Urinary bladder (tissue), 4 donors: Measurements from ENCODE around the gene PRPF8. TPM values are rescaled to one million over a fixed set of nuclear protein-coding genes. Genes with fewer than 3 reads are reported as not detected.

Experiments used
- DNase-seq: peaks from one replicate; pipeline ENCODE4 v3.0.0-alpha.2; 2015; ENCODE audit errors: extremely low spot score
- H3K27ac ChIP-seq: one replicate; pipeline ENCODE4 v1.5.1; 2013; ENCODE audit warnings: low read depth, mild to moderate bottlenecking, moderate library complexity
- H3K36me3 ChIP-seq: one replicate; pipeline ENCODE4 v1.6.1; 2013; ENCODE audit warnings: mild to moderate bottlenecking, moderate library complexity; ENCODE audit not compliant: insufficient read depth
- H3K4me1 ChIP-seq: one replicate; pipeline ENCODE4 v1.6.1; 2013; ENCODE audit warnings: mild to moderate bottlenecking, moderate library complexity; ENCODE audit not compliant: insufficient read depth
- H3K4me3 ChIP-seq: one replicate; pipeline ENCODE4 v1.5.1; 2013; ENCODE audit warnings: low read depth, low read length
- WGBS: extraction: QIAGEN DNeasy Blood & Tissue Kit; methylation state at CpG from one replicate; pipeline ENCODE4 v1.1.7; 2013; 5-methylcytosine and 5-hydroxymethylcytosine counted together
- polyA plus RNA-seq: library from polyadenylated mRNA; stranded (reverse); fragments of 200-250 nt; gene quantifications from one replicate; pipeline ENCODE4 v1.2.3, GENCODE V29; 2013
- total RNA-seq: library from RNA; depleted of rRNA; stranded (reverse); fragments of >200 nt; gene quantifications from one replicate; pipeline ENCODE4 v1.2.3, GENCODE V29; 2014
- donor health status: healthy with polysubstance abuse.
- donor health status: healthy.

Gene PRPF8
- total and polyA plus RNA-seq, 2 donors: 107 to 125 TPM

DNA sequence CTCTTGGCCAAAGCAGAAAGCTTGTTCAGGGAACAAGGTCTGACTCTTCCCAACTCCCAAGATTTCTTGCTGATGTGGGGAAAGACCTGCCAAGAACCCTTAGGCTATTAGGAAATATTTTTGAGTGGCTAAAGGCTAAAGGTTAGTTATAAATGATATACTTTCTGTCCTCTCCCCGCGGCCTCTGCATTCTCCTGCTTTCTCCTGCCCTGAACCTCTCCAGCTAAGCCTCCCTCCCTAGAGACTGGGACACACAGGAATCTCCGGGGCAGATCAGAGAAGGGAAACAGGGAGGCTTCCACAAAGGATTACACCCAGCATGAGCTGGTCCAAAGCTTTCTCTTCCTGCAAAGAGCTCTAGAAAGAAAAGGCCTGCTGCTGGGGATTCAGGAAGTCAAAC lies 58.3 kb downstream of the PRPF8 start:
- DNase-seq: no peak
- no peak overlapping the region for H3K27ac ChIP-seq
- 61% methylated on average over 3 of the region's 3 CpGs for whole genome bisulfite sequencing
- H3K36me3 ChIP-seq: no peaks in the 10 kb centered on the region
- H3K4me3 ChIP-seq: no peak overlapping the region
- no peaks in the 10 kb centered on the region for H3K4me1 ChIP-seq

DNA sequence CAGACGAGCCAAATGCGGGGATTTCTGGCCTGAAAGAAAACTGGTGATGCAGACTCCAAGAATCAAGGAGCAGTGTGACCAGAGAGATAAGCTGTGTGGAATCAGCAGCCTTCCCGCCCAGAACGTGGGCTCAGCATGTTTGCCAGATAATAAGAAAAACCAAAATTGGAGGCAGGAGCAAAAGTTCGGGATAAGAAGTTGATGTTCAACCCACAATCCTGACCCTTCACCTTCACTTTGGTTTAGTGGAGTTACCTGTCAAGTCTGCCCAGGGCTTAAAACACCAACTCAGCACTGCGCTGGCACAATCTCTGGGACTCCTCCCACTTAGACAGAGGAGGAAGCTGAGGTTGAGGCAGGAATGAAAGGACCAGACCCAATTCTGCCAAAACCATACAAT lies 59.1 kb downstream of the PRPF8 start:
- 91% methylated on average over 6 of the region's 6 CpGs for WGBS
- Histone ChIP-seq H3K27ac (no peak overlapping the region), H3K4me3 (no peak overlapping the region), H3K36me3 (no peaks in the 10 kb centered on the region), H3K4me1 (no peaks in the 10 kb centered on the region)
- DNase-seq: no peak

DNA sequence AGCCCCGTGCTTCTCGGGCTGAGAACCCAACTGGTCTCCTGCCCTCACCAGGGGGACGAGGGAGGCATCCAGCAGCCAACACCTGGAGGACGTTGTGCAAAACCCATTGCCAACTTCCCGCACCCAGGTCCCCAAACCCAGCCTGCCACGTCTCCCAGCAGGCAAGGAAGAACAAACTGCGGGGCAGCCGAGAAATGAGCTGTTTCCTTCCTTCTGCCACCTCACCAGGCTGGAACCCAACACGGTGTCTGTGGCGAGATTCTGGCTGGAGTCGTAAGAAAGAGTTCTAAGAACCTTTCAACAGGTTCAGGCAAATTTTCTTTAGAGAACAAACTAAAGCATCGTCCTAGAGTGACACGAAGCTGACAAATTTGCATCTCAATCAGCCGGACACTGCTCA lies 59.6 kb downstream of the PRPF8 start:
- H3K4me1 ChIP-seq: no peaks in the 10 kb centered on the region
- H3K36me3 ChIP-seq: no peaks in the 10 kb centered on the region
- H3K4me3 ChIP-seq: no peak overlapping the region
- DNase-seq: no peak
- H3K27ac ChIP-seq: no peak overlapping the region
- WGBS: 89% methylated on average over 14 of the region's 14 CpGs

DNA sequence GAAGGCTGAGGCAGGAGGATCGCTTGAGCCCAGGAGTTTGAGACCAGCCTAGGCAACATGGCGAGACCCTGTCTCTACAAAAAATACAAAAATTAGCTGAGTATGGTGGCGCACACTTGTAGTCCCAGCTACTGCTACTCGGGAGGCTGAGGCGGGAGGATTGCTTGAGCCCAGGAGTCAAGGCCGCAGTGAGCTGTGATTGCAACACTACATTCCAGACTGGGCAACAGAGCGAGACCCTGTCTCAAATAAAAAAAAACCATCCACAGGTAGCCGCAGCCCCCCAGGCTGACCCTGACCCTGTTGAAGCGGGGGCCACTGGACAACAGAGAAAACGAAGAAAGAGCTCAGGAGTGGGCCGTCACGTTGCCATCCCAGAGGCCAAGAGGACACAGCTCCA lies 60.0 kb downstream of the PRPF8 start:
- no peak overlapping the region for H3K4me3 ChIP-seq
- 88% methylated on average over 12 of the region's 12 CpGs for WGBS
- no peak overlapping the region for H3K27ac ChIP-seq
- no peaks in the 10 kb centered on the region for H3K36me3 ChIP-seq
- DNase-seq: no peak
- H3K4me1 ChIP-seq: no peaks in the 10 kb centered on the region

DNA sequence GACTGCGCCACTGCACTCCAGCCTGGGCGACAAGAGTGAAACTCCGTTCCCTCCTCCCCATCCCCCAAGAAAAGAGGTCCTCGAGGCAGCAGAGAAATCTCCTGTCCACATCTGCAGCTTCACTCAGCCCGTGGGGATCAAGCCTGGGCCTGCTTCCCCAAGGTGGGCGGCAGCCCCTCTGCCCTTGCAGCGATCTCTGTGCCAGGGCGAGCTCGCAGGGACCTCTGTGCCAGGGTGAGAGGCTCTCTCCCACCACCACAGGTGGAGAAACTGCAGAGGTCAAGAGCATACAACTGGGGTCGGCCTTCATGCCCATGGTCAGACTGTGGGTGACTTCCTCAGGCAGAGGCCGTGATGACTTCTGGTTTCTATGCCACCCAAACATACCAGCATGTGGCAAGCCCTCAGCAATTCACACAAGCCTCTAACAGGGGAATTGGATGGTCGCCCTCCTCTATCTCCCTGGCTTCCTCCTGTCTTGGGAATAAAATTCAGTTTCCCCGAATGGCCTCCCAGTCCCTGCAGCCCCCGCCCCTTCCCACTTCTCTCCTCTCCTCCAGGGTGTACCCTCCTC lies 61.5 kb downstream of the PRPF8 start:
- Histone ChIP-seq H3K4me1 (no peaks in the 10 kb centered on the region), H3K4me3 (no peak overlapping the region), H3K36me3 (no peaks in the 10 kb centered on the region), H3K27ac (no peak overlapping the region)
- no peak for DNase-seq
- WGBS: 94% methylated on average over 14 of the region's 14 CpGs

DNA sequence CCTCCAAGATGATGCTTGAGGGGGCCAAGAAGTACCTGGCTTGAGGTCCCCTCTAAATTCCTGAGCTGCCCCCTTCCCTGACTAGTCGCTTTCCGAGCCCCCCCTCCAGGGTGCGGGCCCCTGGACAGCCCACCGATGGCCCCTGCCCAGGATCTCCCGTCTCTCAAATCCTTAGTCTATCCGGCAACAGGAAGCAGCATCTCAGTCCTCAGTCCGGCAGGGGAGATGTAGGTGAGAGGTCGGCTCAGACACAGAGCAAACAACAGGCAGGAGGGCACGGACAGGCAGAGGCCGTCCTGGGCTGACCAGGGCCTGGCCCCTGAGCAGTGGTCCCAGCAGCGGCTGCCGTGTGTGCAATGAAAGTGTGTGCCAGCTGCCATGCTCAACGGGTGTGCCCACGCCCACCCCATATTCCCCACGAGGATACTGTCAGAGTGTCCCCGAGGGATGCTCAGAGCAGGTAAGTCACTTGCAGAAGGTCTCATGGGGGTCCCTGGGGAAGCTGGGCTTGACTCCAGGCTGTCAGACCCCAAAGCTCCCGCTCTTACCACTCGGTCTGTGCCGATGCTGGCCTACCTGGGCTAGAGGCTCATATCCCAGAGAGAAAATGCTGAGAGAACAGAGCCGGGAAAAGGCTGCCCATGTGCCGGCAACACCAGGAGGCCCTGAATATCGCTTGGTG lies 63.3 kb downstream of the PRPF8 start:
- Histone ChIP-seq H3K36me3 (peaks cover 3% of the 10 kb centered on the region), H3K27ac (no peak overlapping the region), H3K4me3 (no peak overlapping the region), H3K4me1 (no peaks in the 10 kb centered on the region)
- DNase-seq: no peak
- WGBS: 71% methylated on average over 22 of the region's 22 CpGs

DNA sequence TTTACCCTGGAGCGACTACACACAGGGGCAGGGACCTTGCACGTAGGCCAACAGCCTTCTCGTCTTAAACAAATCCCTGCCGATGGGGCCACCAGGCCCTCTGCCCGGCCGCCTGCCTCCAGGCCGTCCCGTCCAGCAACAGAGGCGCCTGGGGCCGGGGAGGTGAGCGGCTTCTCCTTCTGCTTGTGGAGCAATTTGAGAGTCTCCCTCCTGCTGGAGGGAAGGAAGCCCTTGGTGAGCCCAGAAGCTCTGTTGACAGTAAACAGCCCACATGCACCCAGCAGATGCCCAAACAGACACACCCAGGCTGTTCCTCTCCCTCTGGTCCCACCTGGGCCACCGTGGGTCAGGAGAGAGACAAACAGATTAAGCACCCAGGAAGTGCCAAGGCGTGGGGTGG lies 64.2 kb downstream of the PRPF8 start:
- Histone ChIP-seq H3K4me3 (no peak overlapping the region), H3K36me3 (peaks cover 3% of the 10 kb centered on the region), H3K27ac (no peak overlapping the region), H3K4me1 (no peaks in the 10 kb centered on the region)
- DNase-seq: no peak
- 83% methylated on average over 13 of the region's 13 CpGs for WGBS

DNA sequence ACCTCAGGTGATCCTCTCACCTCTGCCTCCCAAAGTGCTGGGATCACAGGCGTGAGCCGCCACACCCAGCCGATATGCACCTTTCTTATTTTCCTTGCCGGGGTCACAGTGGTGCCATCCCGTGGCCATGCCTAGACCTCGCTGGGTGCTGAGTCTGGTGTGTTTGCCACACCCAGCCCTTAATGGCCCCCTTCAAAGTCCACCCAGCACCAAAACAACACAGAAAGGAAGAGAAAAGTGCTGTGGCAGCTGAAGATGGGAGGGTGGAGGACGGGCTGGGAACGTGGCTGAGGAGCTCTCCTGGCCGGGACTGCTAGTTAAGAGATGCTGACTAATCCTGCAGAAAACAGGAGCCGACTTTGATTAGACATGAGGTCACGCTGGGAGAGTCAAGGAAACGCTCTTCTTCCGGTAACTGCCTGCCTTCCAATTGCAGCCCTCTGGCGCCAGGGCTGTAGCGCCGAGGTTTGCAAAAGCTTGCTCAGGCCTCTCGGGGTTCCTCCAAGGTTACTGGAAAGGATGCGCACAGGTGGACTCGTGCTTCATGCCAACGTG lies 67.0 kb downstream of the PRPF8 start:
- DNase-seq: no peak
- Histone ChIP-seq H3K36me3 (peaks cover 3% of the 10 kb centered on the region), H3K4me3 (no peak overlapping the region), H3K27ac (no peak overlapping the region), H3K4me1 (no peaks in the 10 kb centered on the region)
- WGBS: 63% methylated on average over 20 of the region's 20 CpGs

DNA sequence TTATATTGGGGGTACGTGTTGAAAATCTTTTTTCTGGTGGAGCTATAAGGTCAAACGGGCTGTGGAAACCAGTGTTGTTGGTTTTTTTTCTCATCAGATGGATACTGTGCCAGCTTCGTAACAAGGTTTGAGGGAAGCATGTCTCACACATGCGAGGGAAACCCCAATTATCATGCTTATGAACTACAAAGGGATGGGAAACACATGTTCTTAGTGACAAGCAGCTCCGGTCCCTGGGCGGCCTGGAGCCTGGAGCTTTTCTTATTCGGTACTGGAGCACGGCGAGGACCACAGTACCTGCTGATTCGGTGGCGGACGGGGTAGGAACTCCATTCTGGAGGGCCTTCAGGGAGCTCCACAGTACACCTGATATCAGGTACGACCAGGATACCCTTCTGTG lies 68.6 kb downstream of the PRPF8 start:
- no peak for DNase-seq
- Histone ChIP-seq H3K36me3 (peaks cover 3% of the 10 kb centered on the region), H3K4me3 (no peak overlapping the region), H3K4me1 (no peaks in the 10 kb centered on the region), H3K27ac (no peak overlapping the region)
- 81% methylated on average over 13 of the region's 13 CpGs for WGBS

DNA sequence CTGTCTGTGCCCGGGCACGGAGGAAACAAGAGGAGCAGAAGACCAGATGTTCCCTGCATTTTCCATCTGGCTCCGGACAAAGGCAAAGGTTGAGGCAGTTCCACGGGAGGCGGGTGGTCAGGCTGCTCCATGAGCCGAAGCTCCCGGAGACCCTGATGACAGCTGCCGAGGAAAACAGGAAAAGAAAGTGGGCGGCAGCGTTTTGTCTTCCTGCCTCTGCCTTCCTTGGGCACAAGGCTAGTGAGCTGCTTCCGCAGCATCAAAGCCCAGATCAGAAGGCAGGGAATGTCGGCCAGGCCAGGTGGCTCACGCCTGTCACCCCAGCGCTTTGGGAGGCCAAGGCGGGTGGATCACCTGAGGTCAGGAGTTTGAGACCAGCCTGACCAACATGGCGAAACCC lies 72.3 kb downstream of the PRPF8 start:
- H3K27ac ChIP-seq: no peak overlapping the region
- WGBS: 80% methylated on average over 16 of the region's 16 CpGs
- H3K4me1 ChIP-seq: no peaks in the 10 kb centered on the region
- no peak overlapping the region for H3K4me3 ChIP-seq
- no peak for DNase-seq
- peaks cover 3% of the 10 kb centered on the region for H3K36me3 ChIP-seq

DNA sequence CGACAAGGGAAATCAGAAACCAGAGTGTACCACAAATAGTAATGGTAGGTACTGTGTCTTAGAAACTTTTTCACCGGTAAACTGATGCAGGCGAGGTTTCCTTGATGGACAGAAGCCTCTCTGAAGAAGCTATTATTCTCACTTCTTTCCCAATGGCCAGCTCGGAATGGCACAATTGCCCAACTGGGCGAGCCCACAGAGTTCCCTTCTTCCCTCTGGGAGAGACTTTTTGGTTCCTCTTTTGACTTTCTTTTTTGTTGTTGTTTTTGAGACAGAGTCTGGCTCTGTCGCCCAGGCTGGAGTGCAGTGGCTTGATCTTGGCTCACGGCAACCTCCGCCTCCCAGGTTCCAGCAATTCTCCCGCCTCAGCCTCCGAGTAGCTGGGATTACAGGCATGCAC lies 73.0 kb downstream of the PRPF8 start:
- WGBS: 89% methylated on average over 10 of the region's 10 CpGs
- H3K36me3 ChIP-seq: no peaks in the 10 kb centered on the region
- H3K27ac ChIP-seq: no peak overlapping the region
- no peak overlapping the region for H3K4me3 ChIP-seq
- H3K4me1 ChIP-seq: no peaks in the 10 kb centered on the region
- no peak for DNase-seq

DNA sequence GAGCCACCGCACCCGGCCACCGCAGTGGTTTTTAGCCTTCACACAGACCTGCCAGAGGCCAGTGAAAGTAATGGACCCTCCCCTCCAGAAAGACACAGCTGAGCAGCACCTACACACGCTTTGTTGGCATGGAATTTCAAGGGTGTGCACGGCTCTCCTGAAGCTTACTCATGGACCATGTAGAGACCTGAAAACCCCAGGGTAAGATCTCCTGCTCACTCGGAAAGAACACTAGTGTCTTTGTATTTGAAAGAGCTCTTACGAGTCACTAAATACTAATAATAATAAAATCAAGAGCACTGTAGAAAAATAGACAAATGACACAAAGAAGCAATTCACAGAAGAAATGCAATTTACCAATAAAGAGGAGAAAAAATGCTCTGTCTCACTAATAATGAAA lies 76.0 kb downstream of the PRPF8 start:
- no peak overlapping the region for H3K27ac ChIP-seq
- H3K4me3 ChIP-seq: no peak overlapping the region
- WGBS: 93% methylated on average over 7 of the region's 7 CpGs
- DNase-seq: no peak
- no peaks in the 10 kb centered on the region for H3K4me1 ChIP-seq
- H3K36me3 ChIP-seq: no peaks in the 10 kb centered on the region

DNA sequence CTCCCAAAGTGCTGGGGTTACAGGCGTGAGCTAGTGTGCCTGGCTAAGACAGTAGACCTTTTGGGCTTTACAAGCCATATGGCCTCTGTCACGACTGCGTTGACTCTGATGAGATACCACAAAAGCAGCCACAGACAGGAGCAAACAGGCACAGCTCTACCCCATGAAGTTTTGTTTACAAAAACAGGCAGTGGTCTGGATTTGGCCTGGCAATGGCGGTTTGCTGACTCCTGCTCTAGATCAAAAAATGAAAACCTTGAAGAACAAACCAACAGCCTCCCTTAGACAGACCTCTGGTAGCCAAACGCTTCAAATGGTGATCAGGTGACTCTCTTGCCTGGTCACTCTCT lies 76.7 kb downstream of the PRPF8 start:
- no peak for DNase-seq
- H3K4me1 ChIP-seq: no peaks in the 10 kb centered on the region
- no peak overlapping the region for H3K27ac ChIP-seq
- no peaks in the 10 kb centered on the region for H3K36me3 ChIP-seq
- no peak overlapping the region for H3K4me3 ChIP-seq
- 71% methylated on average over 5 of the region's 5 CpGs for WGBS

DNA sequence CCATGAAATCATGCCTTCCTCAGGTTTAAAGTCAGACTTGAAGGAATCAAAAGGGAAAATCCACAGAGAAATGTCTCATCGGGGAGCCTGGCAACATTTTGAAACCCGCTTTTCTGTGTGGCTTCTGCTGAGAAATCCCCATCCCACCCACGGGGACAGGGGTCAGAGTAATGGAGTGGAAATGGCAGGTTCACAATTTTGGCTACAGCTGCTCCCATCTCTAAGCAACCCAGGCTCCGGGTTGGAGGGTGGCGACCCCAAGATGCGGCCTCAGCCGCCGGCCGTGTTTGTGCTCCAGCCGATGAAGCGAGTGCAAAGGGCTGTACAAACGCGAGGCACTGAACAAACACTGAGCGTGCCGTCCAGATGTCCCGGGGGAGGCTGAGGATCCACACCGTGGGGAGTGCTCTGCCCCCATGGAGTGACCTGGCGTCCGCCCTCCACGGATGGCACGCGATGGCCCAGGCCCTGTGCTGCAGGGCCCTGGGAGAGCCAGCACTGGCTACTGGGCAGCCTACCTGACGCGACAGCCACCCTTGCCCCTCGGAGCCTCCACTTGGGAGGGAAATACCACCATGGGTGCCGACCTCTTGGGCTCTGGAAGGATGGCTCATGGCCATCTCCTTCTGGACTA lies 78.2 kb downstream of the PRPF8 start:
- H3K4me3 ChIP-seq: no peak overlapping the region
- no peaks in the 10 kb centered on the region for H3K4me1 ChIP-seq
- H3K36me3 ChIP-seq: no peaks in the 10 kb centered on the region
- WGBS: 85% methylated on average over 26 of the region's 26 CpGs
- no peak for DNase-seq
- no peak overlapping the region for H3K27ac ChIP-seq
